Adipose tissue (tissue), 3 donors: ENCODE data around the gene AKAP9. TPM values are rescaled to one million over a fixed set of nuclear protein-coding genes. Genes with fewer than 3 reads are reported as not detected.
"Not testable (repeated sequence)": the region's sequence is repeated elsewhere in the genome, so short reads cannot be mapped to it uniquely, and the experiment has no call there.

ENCODE experiments used
- H3K27ac ChIP-seq: one replicate; pipeline ENCODE4 v1.5.1; 2013; ENCODE audit warnings: low read depth, low read length
- WGBS, 3 donors: extraction: QIAGEN DNeasy Blood & Tissue Kit; methylation state at CpG; one replicate each; pipeline ENCODE4 v1.1.7; 2013; 5-methylcytosine and 5-hydroxymethylcytosine counted together
- polyA plus RNA-seq, 3 donors: library from polyadenylated mRNA; stranded (reverse); fragments of 200-250 nt; gene quantifications; one replicate each; pipeline ENCODE4 v1.2.3, GENCODE V29; 2013
- donor health status: healthy with polysubstance abuse.
- donor health status: Bipolar disorder and iron deficiency.
- donor health status: healthy.

Gene AKAP9
- polyA plus RNA-seq, 3 donors, result 10.6 to 13.9 (median 12.2) TPM

DNA sequence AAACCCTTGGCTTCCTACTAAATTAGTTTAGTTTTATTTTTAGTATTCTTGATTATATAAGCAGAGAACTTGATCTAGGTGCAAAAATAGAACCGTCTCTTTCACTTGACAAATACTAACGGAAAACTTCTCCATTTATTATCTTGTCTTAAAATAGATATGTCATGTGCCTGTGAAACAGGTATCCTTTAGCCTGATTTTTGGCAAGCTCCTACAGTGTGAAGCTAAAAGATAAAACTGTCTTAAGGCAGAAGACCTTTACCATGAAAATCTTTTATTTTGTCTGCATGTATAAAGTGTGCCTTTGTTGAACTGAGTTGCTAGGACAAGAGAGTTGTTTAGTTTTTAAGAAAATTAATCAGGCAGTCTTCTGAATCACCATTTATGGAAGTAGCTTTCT is 103.0 kb downstream of the AKAP9 start:
- H3K27ac ChIP-seq, result no peak overlapping the region
- 39 to 69% (median 65%) methylated on average over 2 of the region's 2 CpGs for WGBS, 3 donors

DNA sequence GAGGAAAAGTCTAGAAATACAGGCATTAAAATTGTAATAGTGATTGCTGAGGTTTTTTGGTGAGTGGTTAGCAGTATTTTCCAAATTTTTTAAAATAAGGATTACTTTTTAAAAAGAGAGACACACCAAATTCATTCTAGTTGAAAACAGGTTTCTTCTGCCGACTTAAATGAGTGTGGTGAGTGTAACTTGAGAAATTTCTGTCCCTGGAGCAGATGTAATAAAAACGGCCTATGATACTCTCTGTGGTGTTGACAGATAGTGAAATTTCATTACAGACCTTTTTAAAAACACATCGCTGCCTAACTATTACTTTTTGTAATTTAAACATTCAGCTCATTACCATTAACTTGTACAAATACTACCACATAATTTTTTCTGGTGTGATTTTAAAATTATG is 103.5 kb downstream of the AKAP9 start:
- 35 to 73% (median 70%) methylated on average over 3 of the region's 3 CpGs for WGBS, 3 donors
- no peak overlapping the region for H3K27ac ChIP-seq

DNA sequence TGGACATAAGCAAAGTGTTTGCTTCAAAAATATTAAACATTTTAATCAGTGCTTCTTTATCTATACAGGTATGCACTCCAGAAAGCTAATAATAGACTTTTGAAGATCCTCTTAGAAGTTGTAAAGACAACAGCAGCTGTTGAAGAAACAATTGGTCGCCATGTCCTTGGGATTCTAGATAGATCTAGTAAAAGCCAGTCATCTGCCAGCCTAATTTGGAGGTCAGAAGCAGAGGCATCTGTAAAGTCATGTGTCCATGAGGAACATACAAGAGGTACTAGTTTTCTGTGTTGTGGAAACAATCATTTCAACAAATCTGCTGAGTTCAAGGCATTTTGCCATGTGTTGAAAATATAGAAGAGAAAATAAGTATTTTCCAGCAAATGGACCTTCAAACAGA is 104.3 kb downstream of the AKAP9 start:
- no peak overlapping the region for H3K27ac ChIP-seq
- WGBS, 3 donors, result 81 to 97% (median 93%) methylated on average over 1 of the region's 1 CpG

DNA sequence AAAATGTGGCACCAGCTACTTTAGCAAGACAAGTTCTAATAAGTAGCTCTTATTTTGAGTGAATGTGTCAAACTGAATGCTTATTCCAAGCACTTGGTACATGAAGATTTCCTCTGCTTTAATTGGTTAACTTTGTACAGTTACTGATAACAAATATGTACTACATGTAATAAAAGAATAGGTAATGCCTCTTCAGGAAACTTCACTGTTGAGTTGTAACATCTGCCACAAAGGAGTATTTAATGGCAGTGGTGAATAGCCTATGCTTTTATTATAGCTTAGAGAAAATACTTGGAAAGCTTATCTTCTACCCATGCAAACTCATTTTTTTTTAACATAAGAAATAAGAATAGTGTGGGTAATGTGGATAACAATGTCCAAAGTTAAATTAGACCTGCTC is 111.0 kb downstream of the AKAP9 start:
- H3K27ac ChIP-seq, result no peak overlapping the region

DNA sequence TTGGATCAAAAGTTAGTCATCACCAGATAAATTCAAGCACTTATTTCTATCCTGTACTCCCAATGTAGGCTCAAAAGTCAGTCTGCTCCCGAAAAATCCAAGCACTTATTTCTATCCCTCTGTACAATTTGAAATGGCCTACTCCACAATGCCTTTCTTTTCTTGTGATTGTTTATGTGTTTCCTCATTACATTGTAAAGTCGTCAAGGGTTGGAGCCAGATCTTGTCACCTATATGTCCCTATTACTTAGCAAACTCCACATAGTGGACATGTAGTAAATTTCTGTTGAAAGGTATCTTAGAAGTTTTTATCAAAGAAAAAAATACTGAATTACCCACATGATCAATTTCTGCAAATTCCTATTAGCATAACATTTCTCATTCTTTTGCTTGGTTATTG is 111.5 kb downstream of the AKAP9 start:
- no peak overlapping the region for H3K27ac ChIP-seq
- 79 to 96% (median 88%) methylated on average over 2 of the region's 2 CpGs for WGBS, 3 donors

DNA sequence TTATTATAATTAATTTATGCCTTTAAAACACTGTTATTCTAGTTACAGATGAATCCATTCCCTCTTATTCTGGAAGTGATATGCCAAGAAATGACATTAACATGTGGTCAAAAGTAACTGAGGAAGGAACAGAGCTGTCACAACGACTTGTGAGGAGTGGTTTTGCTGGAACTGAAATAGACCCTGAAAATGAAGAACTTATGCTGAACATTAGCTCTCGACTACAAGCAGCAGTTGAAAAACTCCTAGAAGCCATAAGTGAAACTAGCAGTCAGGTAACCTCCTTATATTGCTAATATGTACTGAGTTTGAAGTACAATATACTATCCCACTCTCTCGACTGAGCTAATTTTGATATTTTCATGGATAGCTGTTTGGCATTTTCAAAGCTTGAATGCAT is 112.0 kb downstream of the AKAP9 start:
- H3K27ac ChIP-seq, result no peak overlapping the region
- WGBS, 3 donors, result 57 to 81% (median 68%) methylated on average over 3 of the region's 3 CpGs

DNA sequence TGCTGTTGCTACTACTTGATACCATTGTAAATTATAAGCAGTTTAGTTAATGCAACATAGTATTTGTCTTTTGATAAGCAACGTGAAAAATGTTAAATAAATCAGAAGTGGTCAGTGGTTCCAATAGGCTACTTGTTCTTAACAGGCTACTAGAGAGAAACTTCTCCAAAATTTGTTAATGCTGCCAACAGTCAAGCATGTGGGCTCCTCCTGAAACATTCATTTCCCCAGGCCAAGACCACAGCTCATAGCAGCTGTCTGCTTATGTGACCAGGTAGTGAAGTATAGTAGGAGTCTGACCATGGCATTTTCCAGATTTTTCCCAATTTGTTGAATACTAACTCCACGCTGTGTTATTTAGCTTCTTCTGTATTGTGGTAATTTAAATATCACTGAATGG is 112.7 kb downstream of the AKAP9 start:
- H3K27ac ChIP-seq, result no peak overlapping the region
- 54 to 82% (median 81%) methylated on average over 2 of the region's 2 CpGs for WGBS, 3 donors

DNA sequence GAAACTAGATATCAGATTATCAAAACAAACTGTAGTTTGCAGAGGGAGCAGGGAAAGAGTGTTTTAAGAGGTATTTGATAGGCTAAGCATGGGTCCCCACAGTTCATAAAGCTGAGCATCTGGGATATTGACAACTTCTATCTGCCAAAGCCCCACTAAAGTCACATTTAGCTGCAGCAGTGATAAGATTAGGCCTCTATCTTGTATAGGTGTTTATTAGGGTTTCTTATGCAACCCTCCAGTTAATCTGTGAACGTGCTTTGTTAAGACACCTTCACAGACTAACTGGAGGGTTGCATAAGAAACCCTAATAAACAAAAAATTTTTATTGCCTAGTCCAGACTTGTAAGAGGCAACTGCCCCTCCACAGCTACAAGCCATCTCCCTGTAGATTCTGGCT is 115.6 kb downstream of the AKAP9 start:
- WGBS, 3 donors, result 36 to 72% (median 52%) methylated on average over 1 of the region's 1 CpG
- no peak overlapping the region for H3K27ac ChIP-seq

DNA sequence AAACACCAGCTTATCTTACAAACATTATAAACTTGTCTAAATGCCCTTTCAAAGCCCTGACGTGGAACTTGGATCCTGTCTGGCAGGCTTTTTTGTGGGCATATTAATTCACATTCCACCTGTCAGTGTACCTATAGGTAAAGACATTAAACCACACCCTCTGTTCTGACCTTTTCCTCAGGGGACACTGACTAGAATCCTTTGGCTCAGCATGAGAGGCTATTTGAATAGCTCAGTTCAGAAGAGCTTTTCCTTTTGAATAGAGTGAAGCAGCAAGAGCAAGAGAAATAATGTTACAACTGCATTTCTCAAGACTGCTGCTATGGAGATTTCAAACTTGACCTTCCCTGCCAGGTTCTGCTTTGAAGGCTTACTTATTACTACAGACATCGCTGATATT is 116.7 kb downstream of the AKAP9 start:
- WGBS, 3 donors, result 27 to 75% (median 69%) methylated on average over 2 of the region's 2 CpGs
- H3K27ac ChIP-seq, result no peak overlapping the region

DNA sequence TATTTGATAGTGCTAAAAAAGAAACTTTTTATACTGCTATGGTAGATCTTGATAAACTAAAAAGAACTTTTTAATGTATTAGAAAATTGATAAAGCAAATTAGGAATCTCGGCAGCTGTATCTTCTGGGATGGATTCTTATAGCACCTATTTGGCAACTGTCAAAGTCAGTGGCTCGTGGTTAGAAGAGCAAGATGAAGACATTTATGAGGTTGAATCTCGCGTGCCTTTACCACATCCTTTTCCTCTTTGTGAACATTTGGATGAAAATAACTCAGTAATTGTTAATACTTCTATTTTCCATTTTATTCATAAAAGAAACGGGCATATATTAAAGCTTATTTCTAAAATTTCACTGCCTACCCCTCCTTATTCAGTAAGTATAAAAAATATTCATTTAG is 117.4 kb downstream of the AKAP9 start:
- no peak overlapping the region for H3K27ac ChIP-seq

DNA sequence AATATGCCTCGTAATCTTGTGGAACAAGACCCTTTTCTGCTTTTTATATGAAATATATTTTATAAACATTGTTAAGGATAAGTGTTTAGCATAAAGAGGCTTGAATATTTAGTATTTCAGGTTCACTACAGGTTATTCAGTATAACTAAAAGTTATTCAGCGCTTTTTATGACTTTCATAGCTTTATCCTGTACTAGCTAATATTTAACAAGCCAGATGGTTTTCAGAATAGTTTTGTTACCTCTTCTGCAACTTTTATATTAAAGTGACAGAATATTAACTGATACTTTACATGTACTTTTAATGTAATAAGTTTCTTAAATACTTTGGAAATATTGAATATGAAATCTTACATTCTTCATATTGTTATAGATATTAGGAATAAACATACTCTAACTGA is 118.2 kb downstream of the AKAP9 start:
- H3K27ac ChIP-seq, result no peak overlapping the region
- 32 to 92% (median 91%) methylated on average over 2 of the region's 2 CpGs for WGBS, 3 donors

More for the DNA sequence above, 117.4 kb downstream of the AKAP9 start:
- WGBS, 3 donors, result 54 to 58% (median 57%) methylated on average over 5 of the region's 5 CpGs

DNA sequence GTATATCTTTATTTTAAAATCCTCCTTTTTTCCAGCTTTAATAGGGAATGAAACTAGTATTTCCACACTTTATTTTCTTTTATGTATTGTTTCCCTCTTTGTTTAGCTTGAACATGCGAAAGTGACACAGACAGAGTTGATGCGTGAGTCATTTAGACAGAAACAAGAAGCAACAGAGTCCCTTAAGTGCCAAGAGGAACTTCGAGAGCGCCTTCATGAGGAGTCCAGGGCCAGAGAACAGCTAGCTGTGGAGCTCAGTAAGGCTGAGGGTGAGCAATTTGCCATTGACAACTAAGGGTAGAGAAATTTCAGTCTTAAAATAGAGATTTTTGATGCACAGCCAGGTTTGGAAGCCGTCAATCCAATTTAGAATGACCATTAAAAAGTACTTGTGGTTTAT is 120.5 kb downstream of the AKAP9 start:
- WGBS, 3 donors, result 88 to 92% (median 90%) methylated on average over 5 of the region's 5 CpGs
- H3K27ac ChIP-seq, result no peak overlapping the region

DNA sequence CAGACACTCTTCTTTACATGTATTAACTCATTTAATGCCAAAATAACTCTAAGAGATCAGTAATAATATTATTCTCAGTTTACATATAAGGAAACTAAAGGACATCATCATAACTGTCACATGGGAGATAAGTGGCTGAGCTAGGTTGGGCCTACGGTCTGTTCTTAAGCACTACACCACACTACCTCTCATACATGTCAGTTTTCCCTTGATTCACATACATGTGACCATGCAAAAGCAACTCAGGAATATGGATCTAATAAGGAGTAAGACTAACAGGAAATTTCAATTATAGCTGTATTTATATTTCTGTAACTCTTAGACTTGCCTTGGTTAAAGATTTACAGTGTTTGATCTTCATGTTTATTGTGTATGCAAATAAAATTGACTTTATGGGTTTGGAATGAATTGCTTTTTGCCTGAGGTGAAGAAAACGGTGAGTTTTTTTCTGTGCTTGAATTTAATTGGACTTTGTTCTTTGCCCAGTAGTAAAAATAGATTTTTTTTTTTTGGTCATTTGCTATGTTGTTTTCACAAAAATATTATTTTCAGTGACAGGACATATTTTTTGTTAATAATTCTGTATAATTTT is 123.9 kb downstream of the AKAP9 start:
- WGBS, 3 donors, result 28 to 96% (median 91%) methylated on average over 2 of the region's 2 CpGs
- H3K27ac ChIP-seq, result no peak overlapping the region

DNA sequence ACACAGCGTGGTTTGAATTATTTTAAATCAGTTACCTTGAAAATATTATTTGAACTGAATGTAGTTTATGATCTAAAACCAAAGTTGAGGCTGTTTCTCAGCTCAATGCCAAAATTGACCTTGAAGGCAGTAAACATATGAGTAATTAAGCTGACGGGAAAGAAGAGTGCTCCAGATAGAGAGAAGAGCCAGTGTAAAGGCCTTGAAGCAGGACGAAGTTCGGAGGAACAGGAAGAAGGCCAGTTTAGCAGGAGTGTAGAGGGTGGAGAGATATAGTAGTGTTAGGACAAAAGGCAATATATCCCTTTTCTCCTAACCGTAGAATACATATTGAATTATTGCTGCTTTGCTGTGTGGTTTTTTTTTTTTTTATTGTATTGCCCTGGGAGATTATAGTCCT is 130.4 kb downstream of the AKAP9 start:
- no peak overlapping the region for H3K27ac ChIP-seq
- WGBS, 3 donors, result 48 to 91% (median 91%) methylated on average over 5 of the region's 5 CpGs

DNA sequence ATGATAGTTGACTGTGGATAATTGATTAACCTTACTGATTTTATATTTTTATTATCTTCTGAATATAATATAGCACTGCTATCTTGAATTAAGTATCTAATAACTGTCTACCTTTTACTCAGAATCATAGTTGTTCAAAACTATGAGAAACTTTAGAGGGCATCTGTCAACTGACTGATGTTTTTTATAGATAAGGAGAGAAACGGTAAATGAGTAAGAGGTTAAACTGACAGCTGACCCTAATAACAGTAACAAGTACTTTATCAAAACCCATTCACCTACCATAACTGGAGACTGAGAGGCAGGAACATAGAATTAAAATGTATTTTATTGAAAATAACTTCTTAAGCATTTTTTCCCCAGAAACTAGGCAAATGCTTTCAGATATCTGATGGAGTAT is 131.5 kb downstream of the AKAP9 start:
- H3K27ac ChIP-seq, result no peak overlapping the region
- WGBS, 3 donors, result 53 to 91% (median 85%) methylated on average over 1 of the region's 1 CpG

DNA sequence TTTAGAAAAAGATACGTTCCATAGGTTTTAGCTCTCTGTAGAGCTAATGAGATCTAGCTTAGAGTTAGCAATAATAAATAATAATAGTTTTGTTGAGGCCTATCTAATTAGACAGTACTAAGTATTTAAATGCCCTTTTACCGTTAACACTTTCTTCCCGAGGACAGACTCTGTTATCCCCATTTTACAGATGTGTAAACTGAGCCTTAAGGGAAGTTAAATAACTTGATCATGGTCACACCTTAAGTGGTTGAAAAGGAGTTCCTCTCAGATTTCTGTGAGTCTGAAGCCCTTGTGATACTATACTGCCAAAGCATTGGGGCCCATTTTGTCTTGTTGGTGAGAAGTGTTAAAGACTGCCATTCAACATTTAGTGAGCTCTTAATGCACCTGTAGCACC is 132.0 kb downstream of the AKAP9 start:
- no peak overlapping the region for H3K27ac ChIP-seq
- WGBS, 3 donors, result 98 to 99% (median 99%) methylated on average over 3 of the region's 3 CpGs

DNA sequence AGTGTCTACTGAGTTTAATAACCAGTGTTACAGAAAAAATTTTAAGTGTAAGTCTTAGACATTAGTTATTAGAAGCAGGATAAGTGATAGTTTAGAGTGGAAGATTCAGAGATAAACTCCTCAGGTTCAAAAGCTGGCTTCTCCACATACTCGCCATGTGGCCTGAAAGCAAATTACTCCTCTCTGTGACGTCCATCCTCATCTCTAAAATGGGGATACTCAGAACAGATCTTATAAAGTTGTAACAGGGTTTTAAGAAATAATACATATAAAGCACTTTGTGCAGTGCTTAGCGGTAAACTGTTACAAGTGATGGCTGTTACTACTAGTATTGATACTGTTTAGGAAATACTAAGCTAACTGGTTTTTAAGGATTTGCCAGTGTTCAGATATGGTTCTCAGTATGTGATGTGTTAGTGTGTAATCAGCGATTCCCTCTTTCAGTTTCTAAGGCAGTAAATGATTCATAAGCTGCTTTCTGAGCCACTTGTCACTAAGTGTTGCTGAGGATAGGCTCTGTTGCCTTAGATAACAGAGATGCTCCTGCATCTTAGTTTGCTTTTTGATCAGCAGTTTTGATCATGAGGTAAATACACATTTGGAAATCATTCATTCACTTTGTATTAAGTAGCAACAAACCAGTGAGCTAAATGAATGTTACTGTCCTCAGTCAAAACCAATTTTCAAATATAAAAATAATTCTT is 134.9 kb downstream of the AKAP9 start:
- 94 to 96% (median 94%) methylated on average over 4 of the region's 4 CpGs for WGBS, 3 donors
- no peak overlapping the region for H3K27ac ChIP-seq

DNA sequence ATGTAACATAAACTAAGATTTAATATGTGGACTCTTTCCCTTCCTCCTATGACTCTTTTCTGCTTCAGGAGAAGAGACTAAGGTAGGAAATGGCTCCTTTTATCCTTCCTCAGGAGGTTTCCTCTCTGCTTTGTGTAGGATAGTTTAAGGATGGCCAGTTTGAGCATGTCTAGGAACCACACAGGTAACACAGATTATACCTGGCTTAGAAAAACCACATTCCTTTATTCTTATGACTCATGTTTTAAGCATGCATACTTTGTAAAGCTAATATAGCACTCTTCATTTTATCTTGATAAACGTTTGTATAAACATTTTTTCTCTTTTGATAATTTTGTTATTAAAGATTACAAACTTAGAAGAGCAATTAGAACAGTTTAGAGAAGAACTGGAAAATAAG is 135.8 kb downstream of the AKAP9 start:
- no peak overlapping the region for H3K27ac ChIP-seq
- 15 to 58% (median 57%) methylated on average over 1 of the region's 1 CpG for WGBS, 3 donors

DNA sequence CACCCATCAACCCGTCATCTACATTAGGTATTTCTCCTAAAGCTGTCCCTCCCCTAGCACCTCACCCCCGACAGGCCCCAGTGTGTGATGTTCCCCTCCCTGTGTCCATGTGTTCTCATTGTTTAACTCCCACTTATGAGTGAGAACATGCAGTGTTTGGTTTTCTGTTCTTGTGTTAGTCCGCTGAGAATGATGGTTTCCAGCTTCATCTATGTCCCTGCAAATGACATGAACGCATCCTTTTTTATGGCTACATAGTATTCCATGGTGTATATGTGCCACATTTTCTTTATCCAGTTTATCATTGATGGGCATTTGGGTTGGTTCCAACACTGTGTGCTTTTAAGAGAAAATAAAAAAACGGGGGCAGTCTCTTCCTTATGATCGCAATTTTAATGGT is 143.3 kb downstream of the AKAP9 start:
- 97 to 98% (median 97%) methylated on average over 6 of the region's 6 CpGs for WGBS, 3 donors
- not testable (repeated sequence) for H3K27ac ChIP-seq

DNA sequence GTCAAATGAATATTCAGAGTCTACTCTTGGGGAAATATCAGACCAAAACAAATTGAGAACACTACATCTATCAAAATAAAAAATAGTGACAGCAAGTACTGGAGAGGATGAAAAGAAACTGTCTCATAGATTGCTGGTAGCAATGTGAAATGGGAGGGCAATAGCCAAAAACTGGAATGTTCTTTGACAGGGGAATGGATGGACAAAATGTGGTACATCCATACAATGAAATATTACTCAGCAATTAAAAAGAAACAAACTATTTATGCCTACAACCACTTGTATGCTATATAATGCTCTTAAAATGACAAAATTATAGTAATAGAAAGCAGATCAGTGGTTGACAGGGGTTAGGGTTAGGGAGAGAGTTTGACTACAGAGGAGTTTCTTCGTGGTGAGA is 147.6 kb downstream of the AKAP9 start:
- no peak overlapping the region for H3K27ac ChIP-seq
- 95 to 100% (median 100%) methylated on average over 1 of the region's 1 CpG for WGBS, 3 donors
